OCI-LY7 (cell line): ENCODE measurements around the gene ZPR1.

ENCODE experiments used
- CTCF ChIP-seq: fragments of 200-600 bp; sonication (generic); conservative IDR thresholded peaks from 2 replicates; pipeline ENCODE4 v1.5.1; 2014; ENCODE audit warnings: mild to moderate bottlenecking, antibody characterized with exemption, low read length, moderate library complexity, mixed read lengths
- EZH2phosphoT487 ChIP-seq: fragments of 200-600 bp; sonication (generic); IDR thresholded peaks from 2 replicates; pipeline ENCODE4 v1.6.1; 2018; ENCODE audit warnings: low read depth, borderline replicate concordance, mild to moderate bottlenecking, mixed run types, antibody characterized with exemption, low read length, moderate library complexity, mixed read lengths

- TF ChIP-seq CTCF (no peak), EZH2phosphoT487 (no peak)
These were observed 8.7 kb upstream of the ZPR1 start for GRCh38 chr11:116796548-116796947.
